GM23338 (cell line): ENCODE measurements around the gene L3MBTL4. TPM values are rescaled to one million over a fixed set of nuclear protein-coding genes. Genes with fewer than 3 reads are reported as not detected.

Source experiments
- ATAC-seq: fragments of 200-7000 bp; cut with Tn5 transposase; 3 replicates; pipeline ENCODE4 v1.9.1; 2020
- DNase-seq: peaks from one replicate; pipeline ENCODE4 v3.0.0-alpha.2; 2015; ENCODE audit warnings: low spot score
- H2AFZ ChIP-seq: fragments of 200-600 bp; sonication (generic); 2 replicates; pipeline ENCODE4 v1.8.0; 2016; ENCODE audit warnings: antibody characterized with exemption, mild to moderate bottlenecking, moderate library complexity
- H3F3A ChIP-seq: fragments of 200-600 bp; sonication (generic); replicated peaks from 2 replicates; pipeline ENCODE4 v1.8.0; 2017; ENCODE audit warnings: antibody characterized with exemption, mixed run types, low read depth
- H3K27ac ChIP-seq: fragments of 200-600 bp; sonication (generic); 2 replicates; pipeline ENCODE4 v1.6.1; 2016; ENCODE audit warnings: low read depth
- H3K27me3 ChIP-seq: fragments of 200-600 bp; sonication (generic); 2 replicates; pipeline ENCODE4 v1.8.0; 2016; ENCODE audit warnings: mild to moderate bottlenecking, mixed run types, moderate library complexity; ENCODE audit not compliant: insufficient read depth
- H3K36me3 ChIP-seq: fragments of 200-600 bp; sonication (generic); 2 replicates; pipeline ENCODE4 v1.8.0; 2016; ENCODE audit warnings: mild to moderate bottlenecking; ENCODE audit not compliant: insufficient read depth
- H3K4me1 ChIP-seq: fragments of 200-600 bp; sonication (generic); 2 replicates; pipeline ENCODE4 v1.8.0; 2016; ENCODE audit warnings: mild to moderate bottlenecking, moderate library complexity; ENCODE audit not compliant: insufficient read depth
- H3K4me2 ChIP-seq: fragments of 200-600 bp; sonication (generic); 2 replicates; pipeline ENCODE4 v1.7.1; 2017; ENCODE audit warnings: mixed run types
- H3K4me3 ChIP-seq: fragments of 200-600 bp; sonication (generic); 2 replicates; pipeline ENCODE4 v1.6.1; 2016; ENCODE audit warnings: mixed run types
- H3K79me2 ChIP-seq: fragments of 200-600 bp; sonication (generic); replicated peaks from 2 replicates; pipeline ENCODE4 v1.8.0; 2017; ENCODE audit warnings: mild to moderate bottlenecking; ENCODE audit not compliant: insufficient read depth
- H3K9me2 ChIP-seq: fragments of 200-600 bp; sonication (generic); 2 replicates; pipeline ENCODE4 v1.8.0; 2017; ENCODE audit not compliant: insufficient read depth
- H4K20me1 ChIP-seq: fragments of 200-600 bp; sonication (generic); replicated peaks from 2 replicates; pipeline ENCODE4 v1.8.0; 2017; ENCODE audit warnings: mild to moderate bottlenecking; ENCODE audit not compliant: insufficient read depth
- H3K27ac Mint-ChIP-seq: 2 replicates; pipeline ENCODE4 v1.8.0; 2020; ENCODE audit warnings: inconsistent platforms, mild to moderate bottlenecking, moderate library complexity, mixed read lengths
- H3K27me3 Mint-ChIP-seq: 3 replicates; pipeline ENCODE4 v1.8.0; 2022; ENCODE audit warnings: low read depth, mild to moderate bottlenecking, moderate library complexity, mixed read lengths, inconsistent platforms; ENCODE audit not compliant: insufficient read depth, poor library complexity
- H3K36me3 Mint-ChIP-seq: 3 replicates; pipeline ENCODE4 v1.8.0; 2021; ENCODE audit warnings: low read depth, mild to moderate bottlenecking, inconsistent platforms, moderate library complexity, mixed read lengths
- H3K4me1 Mint-ChIP-seq: 3 replicates; pipeline ENCODE4 v1.8.0; 2020; ENCODE audit warnings: mild to moderate bottlenecking, inconsistent platforms, mixed read lengths
- H3K4me3 Mint-ChIP-seq: 3 replicates; pipeline ENCODE4 v1.8.0; 2021; ENCODE audit warnings: moderate library complexity, mild to moderate bottlenecking, inconsistent platforms, mixed read lengths
- H3K9me3 Mint-ChIP-seq: 3 replicates; pipeline ENCODE4 v1.8.0; 2020; ENCODE audit warnings: moderate library complexity, mild to moderate bottlenecking, inconsistent platforms, mixed read lengths
- CTCF ChIP-seq, 2 experiments: fragments of 200-600 bp in 1 of 2; sonication (generic) in 1 of 2; conservative IDR thresholded peaks; 2 replicates each; pipeline versions ENCODE4 v1.5.1 to v1.6.1; 2016 to 2017; ENCODE audit warnings: antibody characterized with exemption in 2 of 2, low read depth in 2 of 2, mild to moderate bottlenecking in 2 of 2, moderate library complexity in 1 of 2
- ETS1 ChIP-seq: IDR thresholded peaks from 2 replicates; pipeline ENCODE4 v1.6.1; 2016; ENCODE audit warnings: antibody characterized with exemption
- EZH2 ChIP-seq: fragments of 200-600 bp; sonication (generic); IDR thresholded peaks from one replicate; pipeline ENCODE4 v1.8.0; 2017; ENCODE audit warnings: antibody characterized with exemption, mild to moderate bottlenecking, low read depth; ENCODE audit not compliant: unreplicated experiment
- EZH2phosphoT487 ChIP-seq: fragments of 200-600 bp; sonication (generic); IDR thresholded peaks from one replicate; pipeline ENCODE4 v1.8.1; 2018; ENCODE audit warnings: antibody characterized with exemption; ENCODE audit not compliant: unreplicated experiment
- JUNB ChIP-seq: IDR thresholded peaks from one replicate; pipeline ENCODE4 v1.6.1; 2016; ENCODE audit warnings: antibody characterized with exemption; ENCODE audit not compliant: unreplicated experiment
- NANOG ChIP-seq: IDR thresholded peaks from 2 replicates; pipeline ENCODE4 v1.6.1; 2016; ENCODE audit warnings: antibody characterized with exemption, borderline replicate concordance
- POLR2AphosphoS5 ChIP-seq: IDR thresholded peaks from 2 replicates; pipeline ENCODE4 v1.6.1; 2016; ENCODE audit warnings: antibody characterized with exemption, low read depth
- REST ChIP-seq: IDR thresholded peaks from one replicate; pipeline ENCODE4 v1.6.1; 2018; ENCODE audit warnings: antibody characterized with exemption; ENCODE audit not compliant: unreplicated experiment
- ZNF114 ChIP-seq: fragments of 250-450 bp; sonication (Bioruptor Pico); IDR thresholded peaks from 2 replicates; pipeline ENCODE4 v1.5.0; 2020; ENCODE audit warnings: mild to moderate bottlenecking, moderate library complexity
- ZNF462 ChIP-seq: fragments of 250-450 bp; sonication (Bioruptor Pico); IDR thresholded peaks from 2 replicates; pipeline ENCODE4 v1.5.0; 2020; ENCODE audit warnings: mild to moderate bottlenecking, moderate library complexity
- polyA plus RNA-seq: library from polyadenylated mRNA; unstranded; fragments of >200 nt; fragmentation: Nextera tagmentation; extraction: Ambion mirVana; gene quantifications from 2 replicates; pipeline ENCODE4 v1.2.1, GENCODE V29; 2016
- total RNA-seq: library from RNA; depleted of rRNA; stranded (reverse); fragments of >200 nt; shearing (Covaris generic); gene quantifications from 2 replicates; pipeline ENCODE4 v1.2.3, GENCODE V29; 2014

L3MBTL4 gene
- total and polyA plus RNA-seq, 2 experiments from 2014 or later: 0.48 to 2.8 TPM

- Mint-ChIP-seq H3K4me3 (no peak overlapping the region), H3K27me3 (peaks cover 2% of the 10 kb centered on the region), H3K27ac (no peak overlapping the region), H3K9me3 (no peaks in the 10 kb centered on the region), H3K36me3 (no peaks in the 10 kb centered on the region), H3K4me1 (peaks cover 8% of the 10 kb centered on the region)
- no peak for TF ChIP-seq EZH2
- Histone ChIP-seq H3F3A (no peaks in the 10 kb centered on the region), H3K79me2 (no peaks in the 10 kb centered on the region), H3K27ac (no peak overlapping the region), H3K27me3 (no peaks in the 10 kb centered on the region), H2AFZ (no peak overlapping the region), H3K4me1 (peaks cover 5% of the 10 kb centered on the region; the same call in 1 of the 2 replicates), H3K4me3 (no peak overlapping the region), H3K4me2 (no peak overlapping the region), H3K9me2 (no peaks in the 10 kb centered on the region), H4K20me1 (no peaks in the 10 kb centered on the region), H3K36me3 (no peaks in the 10 kb centered on the region)
- no peak for DNase-seq
- ATAC-seq: no peak
Measured at GRCh38 chr18:5948237-5948636, 466.5 kb downstream of the L3MBTL4 start.

- H3K27ac ChIP-seq: no peak overlapping the region
- no peak overlapping the region for H3K4me3 ChIP-seq
- no peaks in the 10 kb centered on the region for H4K20me1 ChIP-seq
- H3K9me3 Mint-ChIP-seq: no peaks in the 10 kb centered on the region
- H3K4me1 ChIP-seq: peaks cover 23% of the 10 kb centered on the region
- no peaks in the 10 kb centered on the region for H3K79me2 ChIP-seq
- DNase-seq: no peak
- H3K36me3 ChIP-seq: no peaks in the 10 kb centered on the region
- H3K27me3 ChIP-seq: no peaks in the 10 kb centered on the region
- no peak overlapping the region for H3K27ac Mint-ChIP-seq
- H3K36me3 Mint-ChIP-seq: no peaks in the 10 kb centered on the region
- no peak overlapping the region for H3K4me2 ChIP-seq
- no peak overlapping the region for H2AFZ ChIP-seq
- peaks cover 12% of the 10 kb centered on the region for H3K27me3 Mint-ChIP-seq
- no peaks in the 10 kb centered on the region for H3K9me2 ChIP-seq
- no peak for ATAC-seq
- no peaks in the 10 kb centered on the region for H3F3A ChIP-seq
- peaks cover 24% of the 10 kb centered on the region for H3K4me1 Mint-ChIP-seq
- H3K4me3 Mint-ChIP-seq: no peak overlapping the region
- TF ChIP-seq CTCF (conservative IDR thresholded peaks at IDR 0.05; ENCODE audit: low read depth in 2 of 2) (no peak), ETS1 (no peak), JUNB (no peak), REST (no peak), EZH2phosphoT487 (no peak), POLR2AphosphoS5 (no peak), ZNF462 (CRISPR knock-in tag) (no peak), EZH2 (no peak), NANOG (no peak), ZNF114 (CRISPR knock-in tag) (no peak)
Measured at GRCh38 chr18:5944448-5944847, 470.3 kb downstream of the L3MBTL4 start.
